GM06990 (cell line): ENCODE results near the gene LRIG2.
A peak's percentile ranks its signal among the peaks of the same experiment; 100 is the strongest.

Experiments used
- DNase-seq: peaks from one replicate; pipeline ENCODE4 v3.0.0-alpha.2; 2011; ENCODE audit not compliant: insufficient read length; ENCODE audit errors: extremely low read depth
- H3K27me3 ChIP-seq: replicated peaks from 2 replicates; pipeline ENCODE4 v1.6.0; 2011; ENCODE audit warnings: low read length; ENCODE audit not compliant: control insufficient read depth, insufficient read depth
- H3K36me3 ChIP-seq: 2 replicates; pipeline ENCODE4 v1.5.1; 2011; ENCODE audit warnings: low read length; ENCODE audit not compliant: control insufficient read depth, insufficient read depth
- H3K4me3 ChIP-seq: replicated peaks from 2 replicates; pipeline ENCODE4 v1.5.1; 2011; ENCODE audit warnings: low read depth, mild to moderate bottlenecking, control low read depth, low read length
- TF ChIP-seq, protein P1 (sequence below): IDR thresholded peaks from 2 replicates; pipeline ENCODE4 v1.5.1; 2011; ENCODE audit warnings: low read length, control low read depth, mild to moderate bottlenecking, inconsistent platforms; ENCODE audit not compliant: insufficient read depth, poor library complexity, severe bottlenecking

The LRIG2 gene

DNA sequence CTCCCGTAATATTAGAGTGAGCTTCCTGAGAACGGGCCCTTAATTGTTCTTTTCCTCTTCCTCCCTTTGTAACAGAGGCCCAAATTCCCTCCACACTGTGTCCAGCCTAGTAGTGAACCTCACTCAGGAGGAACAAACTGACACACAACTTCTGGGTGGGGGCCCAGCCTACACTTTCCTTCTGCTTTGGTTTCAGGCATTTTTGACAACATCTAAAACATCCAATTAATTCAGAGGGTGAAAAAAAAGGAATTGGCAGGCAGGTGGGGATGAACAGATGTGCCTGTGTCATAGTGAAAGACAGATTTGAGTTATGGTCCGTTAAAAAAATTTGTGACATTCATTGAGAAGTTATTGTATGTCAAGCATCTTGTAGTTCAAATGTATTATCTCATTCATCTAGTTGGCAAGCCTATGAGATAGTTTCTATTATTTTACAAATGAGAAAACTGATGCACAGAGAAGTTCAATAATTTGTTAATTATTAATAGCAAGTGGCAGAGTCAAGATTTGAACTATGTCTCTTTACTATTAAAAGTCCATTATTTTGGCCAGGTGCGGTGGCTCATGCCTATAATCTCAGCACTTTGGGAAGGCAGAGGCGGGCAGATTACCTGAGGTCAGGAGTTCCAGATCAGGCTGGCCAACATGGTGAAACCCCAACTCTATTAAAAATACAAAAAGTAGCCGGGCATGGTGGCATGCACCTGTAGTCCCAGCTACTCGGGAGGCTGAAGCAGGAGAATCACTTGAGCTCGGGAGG, 41.6 kb upstream of the LRIG2 start:
- peak; percentile 59 for DNase-seq
- TF ChIP-seq, protein P1, sequence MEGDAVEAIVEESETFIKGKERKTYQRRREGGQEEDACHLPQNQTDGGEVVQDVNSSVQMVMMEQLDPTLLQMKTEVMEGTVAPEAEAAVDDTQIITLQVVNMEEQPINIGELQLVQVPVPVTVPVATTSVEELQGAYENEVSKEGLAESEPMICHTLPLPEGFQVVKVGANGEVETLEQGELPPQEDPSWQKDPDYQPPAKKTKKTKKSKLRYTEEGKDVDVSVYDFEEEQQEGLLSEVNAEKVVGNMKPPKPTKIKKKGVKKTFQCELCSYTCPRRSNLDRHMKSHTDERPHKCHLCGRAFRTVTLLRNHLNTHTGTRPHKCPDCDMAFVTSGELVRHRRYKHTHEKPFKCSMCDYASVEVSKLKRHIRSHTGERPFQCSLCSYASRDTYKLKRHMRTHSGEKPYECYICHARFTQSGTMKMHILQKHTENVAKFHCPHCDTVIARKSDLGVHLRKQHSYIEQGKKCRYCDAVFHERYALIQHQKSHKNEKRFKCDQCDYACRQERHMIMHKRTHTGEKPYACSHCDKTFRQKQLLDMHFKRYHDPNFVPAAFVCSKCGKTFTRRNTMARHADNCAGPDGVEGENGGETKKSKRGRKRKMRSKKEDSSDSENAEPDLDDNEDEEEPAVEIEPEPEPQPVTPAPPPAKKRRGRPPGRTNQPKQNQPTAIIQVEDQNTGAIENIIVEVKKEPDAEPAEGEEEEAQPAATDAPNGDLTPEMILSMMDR, result no peak
- no peaks in the 10 kb centered on the region for H3K36me3 ChIP-seq
- no peaks in the 10 kb centered on the region for H3K27me3 ChIP-seq
- no peak overlapping the region for H3K4me3 ChIP-seq

DNA sequence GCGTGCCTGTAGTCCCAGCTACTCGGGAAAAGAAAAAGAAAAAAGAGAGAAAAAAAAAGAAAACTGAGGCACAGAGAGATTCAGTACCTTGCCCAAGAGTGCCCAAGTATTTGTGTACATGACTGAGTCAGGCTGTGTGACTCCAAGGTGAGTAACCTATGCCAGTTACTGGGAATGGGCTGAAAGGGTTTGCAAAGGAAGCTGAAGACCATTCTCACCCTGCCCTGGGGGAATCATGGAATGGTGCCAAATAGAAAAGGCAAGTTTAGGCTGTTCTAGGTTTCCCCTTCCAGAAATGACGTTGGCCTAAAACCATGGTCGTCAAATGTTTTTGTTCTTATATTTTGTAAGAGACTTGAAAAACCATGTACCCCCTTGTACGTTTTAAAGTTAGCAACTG, 37.9 kb upstream of the LRIG2 start:
- H3K36me3 ChIP-seq, result no peaks in the 10 kb centered on the region
- DNase-seq, result no peak
- TF ChIP-seq, protein P1, result no peak
- no peak overlapping the region for H3K4me3 ChIP-seq
- no peaks in the 10 kb centered on the region for H3K27me3 ChIP-seq

DNA sequence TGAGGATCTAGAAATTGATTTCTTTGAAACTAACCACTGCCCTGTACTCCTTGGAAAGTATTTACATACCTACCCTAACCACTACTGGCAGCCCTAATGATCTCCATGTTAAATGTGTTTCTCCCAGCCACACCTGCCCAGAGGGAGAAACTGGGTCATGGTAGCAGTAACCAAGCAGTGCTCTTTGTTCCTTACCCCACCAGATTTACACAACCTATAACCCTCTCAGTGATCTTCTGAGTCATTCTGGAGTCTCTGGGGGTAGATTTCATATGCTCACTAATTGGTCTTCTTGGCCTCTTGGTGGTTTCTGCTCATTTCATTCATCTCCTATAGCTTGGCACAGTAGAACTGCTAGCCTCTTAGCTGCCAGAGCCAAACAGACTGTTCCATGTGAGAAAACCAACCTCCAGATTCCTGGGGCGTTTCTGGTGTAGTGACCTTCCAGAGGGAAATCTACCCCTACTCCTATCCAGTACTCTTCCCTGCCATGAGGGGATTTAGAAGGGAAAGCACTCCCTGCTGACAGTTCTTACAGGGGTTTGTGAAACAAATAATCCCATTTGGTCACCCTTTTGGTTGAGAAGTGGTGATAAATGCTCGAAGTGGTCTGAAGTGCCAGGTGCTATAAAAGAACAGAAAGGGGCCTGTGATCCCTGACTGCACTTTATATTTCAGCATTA, 36.2 kb upstream of the LRIG2 start:
- TF ChIP-seq, protein P1, result no peak
- peak; percentile 48 for DNase-seq
- H3K4me3 ChIP-seq, result no peak overlapping the region
- no peaks in the 10 kb centered on the region for H3K36me3 ChIP-seq
- no peaks in the 10 kb centered on the region for H3K27me3 ChIP-seq

DNA sequence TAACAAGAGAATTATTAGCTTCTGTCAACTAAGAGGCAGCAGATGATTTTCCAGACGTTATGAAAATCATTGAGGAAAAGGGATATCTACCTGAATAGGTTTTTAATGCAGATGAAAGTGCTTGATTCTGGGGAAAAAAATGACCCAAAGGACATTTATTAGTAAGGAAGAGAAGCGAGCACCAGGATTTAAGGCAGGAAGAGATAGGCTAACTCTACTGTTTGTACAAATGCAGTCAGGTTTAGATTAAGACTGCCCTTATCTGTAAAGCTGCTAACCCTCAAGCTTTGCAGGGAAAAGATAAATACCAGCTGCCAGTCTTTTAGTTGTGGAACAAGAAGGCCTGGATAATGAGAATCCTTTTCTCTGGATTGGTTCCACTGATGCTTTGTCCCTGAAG, 33.0 kb upstream of the LRIG2 start:
- Histone ChIP-seq H3K36me3 (no peaks in the 10 kb centered on the region), H3K4me3 (no peak overlapping the region), H3K27me3 (no peaks in the 10 kb centered on the region)
- TF ChIP-seq, protein P1, result no peak
- DNase-seq, result no peak

DNA sequence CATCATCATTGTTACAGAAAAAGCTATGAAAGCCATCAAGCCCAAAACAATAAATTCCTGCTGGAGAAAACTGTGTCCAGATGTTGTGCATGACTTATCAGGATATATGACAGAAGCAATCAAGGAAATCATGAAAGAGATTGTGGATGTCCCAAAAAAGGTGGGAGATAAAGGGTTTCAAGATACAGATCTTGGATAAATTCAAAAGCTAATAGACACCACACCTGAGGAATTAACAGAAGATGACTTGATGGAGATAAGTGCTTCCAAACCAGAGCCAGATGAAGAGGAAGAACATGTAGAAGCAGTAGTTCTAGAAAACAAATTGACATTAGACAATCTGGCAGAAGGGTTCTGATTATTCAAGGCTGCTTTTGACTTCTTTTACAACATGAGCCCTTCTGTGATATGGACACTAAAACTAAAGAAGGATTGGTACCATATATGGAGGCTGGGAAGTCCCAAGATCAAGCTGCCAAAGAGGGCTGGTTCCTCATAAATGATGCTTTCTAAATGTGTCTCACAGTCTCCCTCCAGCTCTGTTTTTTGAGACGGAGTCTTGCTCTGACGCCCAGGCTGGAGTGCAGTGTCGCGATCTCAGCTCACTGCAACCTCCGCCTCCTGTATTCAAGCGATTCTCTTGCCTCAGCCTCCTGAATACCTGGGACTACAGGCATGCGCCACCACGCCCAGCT, 32.1 kb upstream of the LRIG2 start:
- TF ChIP-seq, protein P1, result no peak
- H3K27me3 ChIP-seq, result no peaks in the 10 kb centered on the region
- H3K4me3 ChIP-seq, result no peak overlapping the region
- H3K36me3 ChIP-seq, result no peaks in the 10 kb centered on the region
- no peak for DNase-seq
